Thyroid gland (tissue), 4 donors: ENCODE measurements around the gene NT5C3B. TPM values are rescaled to one million over a fixed set of nuclear protein-coding genes. Genes with fewer than 3 reads are reported as not detected.

Source experiments
- DNase-seq, 2 donors: peaks; one replicate each; pipeline ENCODE4 v3.0.0-alpha.2; 2019
- H3K27ac ChIP-seq, 3 donors: fragments of 200-600 bp; sonication (generic); 1 replicate in 2 of 3; 2 replicates in 1 of 3; pipeline ENCODE4 v1.5.1; 2016 to 2019; ENCODE audit warnings: mild to moderate bottlenecking in 1 of 3, moderate library complexity in 1 of 3
- H3K27me3 ChIP-seq: fragments of 200-600 bp; sonication (generic); one replicate; pipeline ENCODE4 v1.5.1; 2019
- H3K36me3 ChIP-seq, 2 donors: fragments of 200-600 bp; sonication (generic); one replicate each; pipeline ENCODE4 v1.5.1; 2016 to 2019
- H3K4me1 ChIP-seq, 2 donors: fragments of 200-600 bp; sonication (generic); one replicate each; pipeline ENCODE4 v1.5.1; 2017 to 2019
- H3K4me3 ChIP-seq, 3 donors: fragments of 200-600 bp; sonication (generic); replicated peaks in 1 of 3; 1 replicate in 2 of 3; 2 replicates in 1 of 3; pipeline ENCODE4 v1.5.1; 2016; ENCODE audit warnings: mild to moderate bottlenecking in 1 of 3
- H3K9me3 ChIP-seq: fragments of 200-600 bp; sonication (generic); one replicate; pipeline ENCODE4 v1.5.1; 2017
- POLR2A ChIP-seq, 2 donors: fragments of 450-650 bp; IDR thresholded peaks; one replicate each; pipeline ENCODE4 v1.6.1; 2017; ENCODE audit warnings: antibody characterized with exemption in 2 of 2, mild to moderate bottlenecking in 2 of 2, moderate library complexity in 1 of 2
- WGBS, 2 donors: methylation state at CpG; one replicate each; pipeline ENCODE4 v1.1.5; 2017; 5-methylcytosine and 5-hydroxymethylcytosine counted together
- intact Hi-C: fragments of 100-400 bp; cut with DNase I; formaldehyde crosslinking; loops from one replicate; pipeline ENCODE4 v1.15.1; 2023
- total RNA-seq, 4 donors: library from RNA; depleted of rRNA; stranded (reverse); fragments of >200 nt; gene quantifications; one replicate each; pipeline ENCODE4 v1.2.3, GENCODE V29; 2016
- TF ChIP-seq, protein P1 (sequence below), 6 experiments: fragments of 200-600 bp in 3 of 6; fragments of 450-650 bp in 3 of 6; sonication (generic) in 3 of 6; IDR thresholded peaks; one replicate each; pipeline ENCODE4 v1.5.1; 2016 to 2019; ENCODE audit warnings: antibody characterized with exemption in 6 of 6, mild to moderate bottlenecking in 2 of 6, inconsistent platforms in 1 of 6, moderate library complexity in 1 of 6

NT5C3B gene
- total RNA-seq, 4 donors from 2014 or later = 97.3 to 132 (median 110) TPM

- no peak for TF ChIP-seq POLR2A (IDR thresholded peaks at IDR 0.05)
- TF ChIP-seq, protein P1, sequence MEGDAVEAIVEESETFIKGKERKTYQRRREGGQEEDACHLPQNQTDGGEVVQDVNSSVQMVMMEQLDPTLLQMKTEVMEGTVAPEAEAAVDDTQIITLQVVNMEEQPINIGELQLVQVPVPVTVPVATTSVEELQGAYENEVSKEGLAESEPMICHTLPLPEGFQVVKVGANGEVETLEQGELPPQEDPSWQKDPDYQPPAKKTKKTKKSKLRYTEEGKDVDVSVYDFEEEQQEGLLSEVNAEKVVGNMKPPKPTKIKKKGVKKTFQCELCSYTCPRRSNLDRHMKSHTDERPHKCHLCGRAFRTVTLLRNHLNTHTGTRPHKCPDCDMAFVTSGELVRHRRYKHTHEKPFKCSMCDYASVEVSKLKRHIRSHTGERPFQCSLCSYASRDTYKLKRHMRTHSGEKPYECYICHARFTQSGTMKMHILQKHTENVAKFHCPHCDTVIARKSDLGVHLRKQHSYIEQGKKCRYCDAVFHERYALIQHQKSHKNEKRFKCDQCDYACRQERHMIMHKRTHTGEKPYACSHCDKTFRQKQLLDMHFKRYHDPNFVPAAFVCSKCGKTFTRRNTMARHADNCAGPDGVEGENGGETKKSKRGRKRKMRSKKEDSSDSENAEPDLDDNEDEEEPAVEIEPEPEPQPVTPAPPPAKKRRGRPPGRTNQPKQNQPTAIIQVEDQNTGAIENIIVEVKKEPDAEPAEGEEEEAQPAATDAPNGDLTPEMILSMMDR (IDR thresholded peaks at IDR 0.05) = no peak
- intact Hi-C loops = no loop called here
- Histone ChIP-seq H3K27me3 (no peaks in the 10 kb centered on the region), H3K4me1 (peaks cover 32 to 44% of the 10 kb centered on the region in 2 donors), H3K36me3 (no peaks in the 10 kb centered on the region), H3K9me3 (no peaks in the 10 kb centered on the region), H3K4me3 (no peak overlapping the region), H3K27ac (no peak overlapping the region)
- WGBS, 2 donors = 77 to 80% methylated on average over 3 of the region's 3 CpGs
- no peak for DNase-seq
Measured at GRCh38 chr17:41797377-41797776, 38.7 kb downstream of the NT5C3B start.

- H3K4me1 ChIP-seq = peaks cover 39 to 48% of the 10 kb centered on the region in 2 donors
- intact Hi-C loops = no loop called here
- no peak for TF ChIP-seq POLR2A (IDR thresholded peaks at IDR 0.05)
- TF ChIP-seq, protein P1 (IDR thresholded peaks at IDR 0.05) = no peak
- no peak overlapping the region for H3K4me3 ChIP-seq
- H3K36me3 ChIP-seq = no peaks in the 10 kb centered on the region
- H3K9me3 ChIP-seq = no peaks in the 10 kb centered on the region
- H3K27me3 ChIP-seq = no peaks in the 10 kb centered on the region
- no peak overlapping the region for H3K27ac ChIP-seq
- 91 to 94% methylated on average over 9 to 10 of the region's 10 CpGs for WGBS, 2 donors
- DNase-seq = no peak
Measured at GRCh38 chr17:41796121-41796895, 39.7 kb downstream of the NT5C3B start.

DNA sequence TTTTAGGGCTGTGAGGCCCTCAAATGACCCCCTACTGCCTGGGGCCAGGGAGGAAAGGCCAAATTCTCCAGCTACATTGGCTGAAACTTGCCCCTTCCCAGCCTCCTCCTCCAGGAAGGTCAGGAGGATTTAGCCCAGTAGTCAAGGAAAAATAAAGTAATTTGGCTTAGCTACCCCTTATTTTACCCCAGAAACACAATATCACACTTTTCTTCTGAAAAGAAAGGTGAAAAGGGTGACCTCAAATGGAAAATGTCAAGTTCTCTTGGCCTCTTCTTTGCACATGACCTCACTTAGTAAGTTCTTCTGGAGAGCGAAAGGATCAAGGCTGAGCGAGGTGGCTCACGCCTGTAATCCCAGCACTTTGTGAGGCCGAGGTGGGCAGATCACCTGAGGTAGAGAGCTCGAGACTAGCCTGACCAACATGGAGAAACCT, 41.5 kb downstream of the NT5C3B start:
- no peak for DNase-seq
- Histone ChIP-seq H3K4me1 (peaks cover 28 to 35% of the 10 kb centered on the region in 2 donors), H3K4me3 (no peak overlapping the region), H3K27me3 (no peaks in the 10 kb centered on the region), H3K27ac (peak overlapping the region in 1 of 3 donors; percentile 91), H3K36me3 (no peaks in the 10 kb centered on the region), H3K9me3 (no peaks in the 10 kb centered on the region)
- intact Hi-C loops = no loop called here
- WGBS, 2 donors = 95 to 100% methylated on average over 5 of the region's 5 CpGs
- TF ChIP-seq, protein P1 (IDR thresholded peaks at IDR 0.05) = no peak
- no peak for TF ChIP-seq POLR2A (IDR thresholded peaks at IDR 0.05)

DNA sequence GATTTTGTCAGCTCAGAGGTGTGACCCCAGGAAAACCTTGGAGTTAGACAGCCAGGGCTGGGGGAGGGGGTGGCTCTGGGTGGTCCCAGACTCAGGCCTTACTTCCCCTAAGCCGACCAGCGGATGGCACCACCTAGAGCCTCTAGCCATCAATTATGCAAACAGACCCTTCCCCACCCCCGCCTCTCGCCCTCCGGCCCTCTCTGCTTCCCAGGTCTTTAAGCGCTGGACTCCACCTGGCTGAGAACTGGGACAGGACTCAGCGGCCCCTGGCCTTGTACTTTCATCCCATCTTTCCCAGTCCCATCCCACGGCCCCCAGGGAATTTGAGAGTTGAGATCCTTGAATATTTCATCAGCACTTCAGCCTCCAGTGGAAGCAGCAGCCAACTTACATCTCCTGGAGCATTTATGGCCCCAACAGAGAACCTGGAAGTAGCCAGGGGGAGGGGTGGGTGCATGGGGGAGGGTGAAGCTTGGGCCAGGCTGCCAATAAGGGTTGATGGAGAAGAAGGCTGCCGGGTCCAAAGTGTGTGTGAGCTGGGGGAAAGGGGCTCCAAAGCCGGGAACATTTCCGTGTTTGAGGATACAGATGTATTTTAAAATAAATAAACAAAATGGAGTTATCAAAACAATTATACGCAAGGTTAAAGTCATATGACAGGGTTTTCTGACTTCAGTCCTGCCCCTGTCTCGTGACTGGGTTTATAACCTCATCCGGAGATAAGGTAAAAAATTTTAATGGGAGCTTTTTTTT, 42.1 kb downstream of the NT5C3B start:
- 75 to 76% methylated on average over 14 of the region's 14 CpGs for WGBS, 2 donors

More for the DNA sequence above, 42.1 kb downstream of the NT5C3B start:
- no peak for TF ChIP-seq POLR2A (IDR thresholded peaks at IDR 0.05)
- TF ChIP-seq, protein P1 (IDR thresholded peaks at IDR 0.05) = no peak
- intact Hi-C loops = no loop called here
- Histone ChIP-seq H3K27me3 (no peaks in the 10 kb centered on the region), H3K4me1 (peaks cover 33 to 41% of the 10 kb centered on the region in 2 donors), H3K36me3 (no peaks in the 10 kb centered on the region), H3K27ac (peak overlapping the region; percentile 75 to 91 (median 91)), H3K4me3 (no peak overlapping the region), H3K9me3 (no peaks in the 10 kb centered on the region)
- peak in 1 of 2 donors; percentile 31 for DNase-seq
